Sigmoid colon (tissue), 7 donors: ENCODE results near the gene MTUS2. TPM values are rescaled to one million over a fixed set of nuclear protein-coding genes. Genes with fewer than 3 reads are reported as not detected.

Experiments
- DNase-seq: peaks from one replicate; pipeline ENCODE4 v3.0.0-alpha.2; 2019
- H3K27ac ChIP-seq, 4 donors: fragments of 200-600 bp; sonication (generic); one replicate each; pipeline ENCODE4 v1.5.1; 2016 to 2019; ENCODE audit warnings: mild to moderate bottlenecking in 1 of 4
- H3K27me3 ChIP-seq, 3 donors: fragments of 200-600 bp; sonication (generic); one replicate each; pipeline ENCODE4 v1.5.1; 2019; ENCODE audit warnings: mild to moderate bottlenecking in 1 of 3
- H3K36me3 ChIP-seq, 4 donors: fragments of 200-600 bp; sonication (generic); one replicate each; pipeline ENCODE4 v1.5.1; 2016 to 2019
- H3K4me1 ChIP-seq, 4 donors: fragments of 200-600 bp; sonication (generic); one replicate each; pipeline ENCODE4 v1.5.1; 2017 to 2019
- H3K4me3 ChIP-seq, 4 donors: fragments of 200-600 bp; sonication (generic); one replicate each; pipeline ENCODE4 v1.5.1; 2017 to 2019; ENCODE audit warnings: mild to moderate bottlenecking in 2 of 4, moderate library complexity in 1 of 4
- H3K9me3 ChIP-seq, 4 donors: fragments of 200-600 bp in 3 of 4; sonication (generic) in 3 of 4; one replicate each; pipeline versions ENCODE4 v1.5.1 to v1.6.1; 2013 to 2019
- CTCF ChIP-seq, 4 experiments: fragments of 450-650 bp in 3 of 4; fragments of 200-600 bp in 1 of 4; IDR thresholded peaks; one replicate each; pipeline ENCODE4 v1.5.1; 2016 to 2019; ENCODE audit warnings: antibody characterized with exemption in 4 of 4, mild to moderate bottlenecking in 3 of 4, moderate library complexity in 2 of 4
- EP300 ChIP-seq, 4 donors: sonication (generic); formaldehyde crosslinking; IDR thresholded peaks; one replicate each; pipeline ENCODE4 v1.6.1; 2017; ENCODE audit warnings: antibody characterized with exemption in 4 of 4
- POLR2A ChIP-seq, 2 donors: fragments of 450-650 bp; IDR thresholded peaks; one replicate each; pipeline ENCODE4 v1.6.1; 2016; ENCODE audit warnings: antibody characterized with exemption in 2 of 2, mild to moderate bottlenecking in 2 of 2, moderate library complexity in 2 of 2
- POLR2AphosphoS5 ChIP-seq, 4 donors: sonication (generic); formaldehyde crosslinking; IDR thresholded peaks; one replicate each; pipeline ENCODE4 v1.6.1; 2017; ENCODE audit warnings: antibody characterized with exemption in 4 of 4
- WGBS, 2 donors: extraction: QIAGEN DNeasy Blood & Tissue Kit; methylation state at CpG; one replicate each; pipeline ENCODE4 v1.1.7; 2013; 5-methylcytosine and 5-hydroxymethylcytosine counted together
- intact Hi-C: fragments of 100-400 bp; cut with DNase I; formaldehyde crosslinking; loops from one replicate; pipeline ENCODE4 v1.15.1; 2023
- polyA plus RNA-seq, 3 donors: library from polyadenylated mRNA; stranded (reverse); fragments of 200-250 nt; gene quantifications; one replicate each; pipeline ENCODE4 v1.2.3, GENCODE V29; 2013
- total RNA-seq, 4 donors: library from RNA; depleted of rRNA; stranded (reverse); fragments of >200 nt; gene quantifications; one replicate each; pipeline ENCODE4 v1.1.0, GENCODE V29; 2016
- donor health status: healthy with polysubstance abuse.
- donor health status: Bipolar disorder and iron deficiency.
- donor health status: healthy.

The MTUS2 gene
- total and polyA plus RNA-seq, 7 donors, result 0.23 to 2.2 (median 0.85) TPM; not detected in 1

GRCh38 chr13:29479716-29480492 lies 659.8 kb downstream of the MTUS2 start:
- H3K4me1 ChIP-seq, result no peaks in the 10 kb centered on the region
- no peak overlapping the region for H3K4me3 ChIP-seq
- no peaks in the 10 kb centered on the region for H3K27me3 ChIP-seq
- no peaks in the 10 kb centered on the region for H3K9me3 ChIP-seq
- 77 to 87% methylated on average over 25 of the region's 25 CpGs for WGBS, 2 donors
- TF ChIP-seq EP300 (IDR thresholded peaks at IDR 0.05), result no peak
- no peak for TF ChIP-seq POLR2A (IDR thresholded peaks at IDR 0.05)
- TF ChIP-seq CTCF (IDR thresholded peaks at IDR 0.05), result no peak
- no peak for TF ChIP-seq POLR2AphosphoS5 (IDR thresholded peaks at IDR 0.05)
- DNase-seq, result no peak
- H3K36me3 ChIP-seq, result no peaks in the 10 kb centered on the region
- intact Hi-C loops, result loop anchor here (10.0 kb wide), 1 partner anchor 115 kb away; no protein-coding TSS in a partner anchor
- no peak overlapping the region for H3K27ac ChIP-seq

GRCh38 chr13:29480893-29481525 lies 660.9 kb downstream of the MTUS2 start:
- intact Hi-C loops, result no loop called here
- TF ChIP-seq POLR2A (IDR thresholded peaks at IDR 0.05), result no peak

GRCh38 chr13:29481603-29482002 lies 661.5 kb downstream of the MTUS2 start:
- H3K27me3 ChIP-seq, result no peaks in the 10 kb centered on the region
- no peak overlapping the region for H3K27ac ChIP-seq
- no peak overlapping the region for H3K4me3 ChIP-seq
- TF ChIP-seq CTCF (IDR thresholded peaks at IDR 0.05) (no peak), POLR2AphosphoS5 (IDR thresholded peaks at IDR 0.05) (no peak), POLR2A (IDR thresholded peaks at IDR 0.05) (no peak), EP300 (IDR thresholded peaks at IDR 0.05) (no peak)
- 30 to 72% methylated on average over 5 of the region's 5 CpGs for WGBS, 2 donors
- no peaks in the 10 kb centered on the region for H3K9me3 ChIP-seq
- H3K4me1 ChIP-seq, result no peaks in the 10 kb centered on the region
- no peak for DNase-seq
- H3K36me3 ChIP-seq, result no peaks in the 10 kb centered on the region
- intact Hi-C loops, result no loop called here

More at GRCh38 chr13:29480893-29481525, 660.9 kb downstream of the MTUS2 start:
- WGBS, 2 donors, result 60 to 80% methylated on average over 11 of the region's 11 CpGs
- no peaks in the 10 kb centered on the region for H3K27me3 ChIP-seq
- H3K4me1 ChIP-seq, result no peaks in the 10 kb centered on the region
- H3K9me3 ChIP-seq, result no peaks in the 10 kb centered on the region
- H3K36me3 ChIP-seq, result no peaks in the 10 kb centered on the region
- H3K27ac ChIP-seq, result no peak overlapping the region
- no peak for DNase-seq
- H3K4me3 ChIP-seq, result no peak overlapping the region

- H3K4me3 ChIP-seq, result no peak overlapping the region
- no peak for DNase-seq
- H3K27me3 ChIP-seq, result no peaks in the 10 kb centered on the region
- no peaks in the 10 kb centered on the region for H3K36me3 ChIP-seq
- H3K27ac ChIP-seq, result no peak overlapping the region
- no peaks in the 10 kb centered on the region for H3K9me3 ChIP-seq
- 27 to 66% methylated on average over 4 of the region's 4 CpGs for WGBS, 2 donors
- TF ChIP-seq POLR2AphosphoS5 (IDR thresholded peaks at IDR 0.05) (no peak), CTCF (IDR thresholded peaks at IDR 0.05) (no peak), POLR2A (IDR thresholded peaks at IDR 0.05) (no peak), EP300 (IDR thresholded peaks at IDR 0.05) (no peak)
- no peaks in the 10 kb centered on the region for H3K4me1 ChIP-seq
- intact Hi-C loops, result no loop called here
Measured at GRCh38 chr13:29482504-29482903, 662.4 kb downstream of the MTUS2 start.

GRCh38 chr13:29483211-29483610 lies 663.1 kb downstream of the MTUS2 start:
- DNase-seq, result no peak
- 85 to 90% methylated on average over 15 of the region's 15 CpGs for WGBS, 2 donors
- TF ChIP-seq POLR2AphosphoS5 (IDR thresholded peaks at IDR 0.05) (no peak), EP300 (IDR thresholded peaks at IDR 0.05) (no peak), CTCF (IDR thresholded peaks at IDR 0.05) (no peak), POLR2A (IDR thresholded peaks at IDR 0.05) (no peak)

More at GRCh38 chr13:29483211-29483610, 663.1 kb downstream of the MTUS2 start:
- no peaks in the 10 kb centered on the region for H3K4me1 ChIP-seq
- no peaks in the 10 kb centered on the region for H3K36me3 ChIP-seq
- no peaks in the 10 kb centered on the region for H3K27me3 ChIP-seq
- intact Hi-C loops, result no loop called here
- H3K9me3 ChIP-seq, result no peaks in the 10 kb centered on the region
- H3K27ac ChIP-seq, result no peak overlapping the region
- H3K4me3 ChIP-seq, result no peak overlapping the region
